Hepatocyte (in vitro differentiated cells): ENCODE data around the gene METTL25. TPM values are rescaled to one million over a fixed set of nuclear protein-coding genes. Genes with fewer than 3 reads are reported as not detected.
A peak's percentile ranks its signal among the peaks of the same experiment; 100 is the strongest.

ENCODE experiments used
- DNase-seq: peaks from one replicate; pipeline ENCODE4 v3.0.0-alpha.2; 2016; ENCODE audit warnings: low spot score
- H2AFZ ChIP-seq: fragments of 200-600 bp; sonication (generic); 2 replicates; pipeline ENCODE4 v1.6.0; 2016; ENCODE audit warnings: antibody characterized with exemption, mild to moderate bottlenecking
- H3K27ac ChIP-seq: fragments of 200-600 bp; sonication (generic); 2 replicates; pipeline ENCODE4 v1.5.1; 2016; ENCODE audit warnings: mild to moderate bottlenecking
- H3K27me3 ChIP-seq: fragments of 200-600 bp; sonication (generic); 2 replicates; pipeline ENCODE4 v1.6.1; 2016
- H3K36me3 ChIP-seq: fragments of 200-600 bp; sonication (generic); replicated peaks from 2 replicates; pipeline ENCODE4 v1.5.1; 2016; ENCODE audit warnings: low read depth; ENCODE audit not compliant: insufficient read depth
- H3K4me1 ChIP-seq: fragments of 200-600 bp; sonication (generic); 2 replicates; pipeline ENCODE4 v1.5.1; 2016; ENCODE audit warnings: mild to moderate bottlenecking, moderate library complexity; ENCODE audit not compliant: insufficient read depth
- H3K4me2 ChIP-seq: fragments of 200-600 bp; sonication (generic); 2 replicates; pipeline ENCODE4 v1.6.0; 2016
- H3K4me3 ChIP-seq: fragments of 200-600 bp; sonication (generic); 2 replicates; pipeline ENCODE4 v1.5.1; 2016; ENCODE audit warnings: mild to moderate bottlenecking
- H3K79me2 ChIP-seq: fragments of 200-600 bp; sonication (generic); 2 replicates; pipeline ENCODE4 v1.6.0; 2017; ENCODE audit warnings: mild to moderate bottlenecking
- H3K9me2 ChIP-seq: fragments of 200-600 bp; sonication (generic); replicated peaks from 2 replicates; pipeline ENCODE4 v1.6.0; 2017; ENCODE audit warnings: mild to moderate bottlenecking; ENCODE audit not compliant: insufficient read depth
- H3K9me3 ChIP-seq: fragments of 200-600 bp; sonication (generic); 2 replicates; pipeline ENCODE4 v1.5.1; 2016; ENCODE audit warnings: low read depth, mild to moderate bottlenecking
- H4K20me1 ChIP-seq: fragments of 200-600 bp; sonication (generic); 2 replicates; pipeline ENCODE4 v1.6.0; 2016; ENCODE audit warnings: mild to moderate bottlenecking; ENCODE audit not compliant: insufficient read depth, poor library complexity, severe bottlenecking
- EZH2 ChIP-seq: fragments of 200-600 bp; sonication (generic); IDR thresholded peaks from 2 replicates; pipeline ENCODE4 v1.6.1; 2016; ENCODE audit warnings: antibody characterized with exemption, mild to moderate bottlenecking, borderline replicate concordance
- EZH2phosphoT487 ChIP-seq: fragments of 200-600 bp; sonication (generic); IDR thresholded peaks from one replicate; pipeline ENCODE4 v1.6.1; 2018; ENCODE audit warnings: antibody characterized with exemption, mild to moderate bottlenecking, low read depth, moderate library complexity; ENCODE audit not compliant: unreplicated experiment, severe bottlenecking
- WGBS: methylation state at CpG from one replicate; pipeline ENCODE4 v1.1.6; 2016; ENCODE audit warnings: low lambda C conversion rate; ENCODE audit errors: missing lambda C conversion rate; 5-methylcytosine and 5-hydroxymethylcytosine counted together
- polyA plus RNA-seq: library from polyadenylated mRNA; unstranded; fragments of >200 nt; fragmentation: Nextera tagmentation; extraction: Ambion mirVana; gene quantifications from 2 replicates; pipeline ENCODE4 v1.2.1, GENCODE V29; 2016
- total RNA-seq: library from RNA; depleted of rRNA; stranded (reverse); fragments of >200 nt; gene quantifications from 2 replicates; pipeline ENCODE4 v1.2.3, GENCODE V29; 2014
- TF ChIP-seq, protein P1 (sequence below): fragments of 200-600 bp; sonication (generic); IDR thresholded peaks from 2 replicates; pipeline ENCODE4 v1.5.1; 2016; ENCODE audit warnings: antibody characterized with exemption, mild to moderate bottlenecking; ENCODE audit not compliant: poor library complexity

METTL25 gene
- total and polyA plus RNA-seq, 2 experiments from 2014 or later = 9.9 to 21.9 TPM

DNA sequence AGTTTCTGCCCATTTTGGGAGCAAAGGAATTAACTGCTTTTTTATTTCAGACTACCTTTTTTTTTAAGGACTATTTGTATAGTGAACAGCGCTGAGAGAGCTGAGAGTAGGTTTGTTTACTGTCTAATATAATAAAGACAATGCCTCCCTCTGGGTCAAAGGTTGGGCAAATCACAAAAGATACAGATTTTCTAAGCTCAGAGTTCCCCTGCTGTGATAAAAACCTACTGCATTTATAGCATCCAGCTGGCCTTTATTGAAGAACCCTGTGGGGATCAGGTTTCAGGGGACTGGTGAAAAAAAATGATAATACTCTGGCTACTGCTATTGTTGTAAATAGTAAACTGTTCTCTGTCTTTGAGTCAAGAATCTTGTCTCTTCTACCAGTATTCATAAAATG is 28.8 kb upstream of the METTL25 start:
- H3K9me3 ChIP-seq = no peaks in the 10 kb centered on the region
- TF ChIP-seq, protein P1, sequence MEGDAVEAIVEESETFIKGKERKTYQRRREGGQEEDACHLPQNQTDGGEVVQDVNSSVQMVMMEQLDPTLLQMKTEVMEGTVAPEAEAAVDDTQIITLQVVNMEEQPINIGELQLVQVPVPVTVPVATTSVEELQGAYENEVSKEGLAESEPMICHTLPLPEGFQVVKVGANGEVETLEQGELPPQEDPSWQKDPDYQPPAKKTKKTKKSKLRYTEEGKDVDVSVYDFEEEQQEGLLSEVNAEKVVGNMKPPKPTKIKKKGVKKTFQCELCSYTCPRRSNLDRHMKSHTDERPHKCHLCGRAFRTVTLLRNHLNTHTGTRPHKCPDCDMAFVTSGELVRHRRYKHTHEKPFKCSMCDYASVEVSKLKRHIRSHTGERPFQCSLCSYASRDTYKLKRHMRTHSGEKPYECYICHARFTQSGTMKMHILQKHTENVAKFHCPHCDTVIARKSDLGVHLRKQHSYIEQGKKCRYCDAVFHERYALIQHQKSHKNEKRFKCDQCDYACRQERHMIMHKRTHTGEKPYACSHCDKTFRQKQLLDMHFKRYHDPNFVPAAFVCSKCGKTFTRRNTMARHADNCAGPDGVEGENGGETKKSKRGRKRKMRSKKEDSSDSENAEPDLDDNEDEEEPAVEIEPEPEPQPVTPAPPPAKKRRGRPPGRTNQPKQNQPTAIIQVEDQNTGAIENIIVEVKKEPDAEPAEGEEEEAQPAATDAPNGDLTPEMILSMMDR = no peak
- TF ChIP-seq EZH2 (no peak), EZH2phosphoT487 (no peak)
- H3K4me1 ChIP-seq = no peaks in the 10 kb centered on the region
- no peaks in the 10 kb centered on the region for H3K9me2 ChIP-seq
- no peak overlapping the region for H3K4me2 ChIP-seq
- 9% methylated on average over 1 of the region's 1 CpG for WGBS
- H2AFZ ChIP-seq = no peak overlapping the region
- no peaks in the 10 kb centered on the region for H3K27me3 ChIP-seq
- H4K20me1 ChIP-seq = no peaks in the 10 kb centered on the region
- DNase-seq = peak; percentile 4
- no peak overlapping the region for H3K27ac ChIP-seq
- no peak overlapping the region for H3K4me3 ChIP-seq
- H3K36me3 ChIP-seq = no peaks in the 10 kb centered on the region
- no peaks in the 10 kb centered on the region for H3K79me2 ChIP-seq

DNA sequence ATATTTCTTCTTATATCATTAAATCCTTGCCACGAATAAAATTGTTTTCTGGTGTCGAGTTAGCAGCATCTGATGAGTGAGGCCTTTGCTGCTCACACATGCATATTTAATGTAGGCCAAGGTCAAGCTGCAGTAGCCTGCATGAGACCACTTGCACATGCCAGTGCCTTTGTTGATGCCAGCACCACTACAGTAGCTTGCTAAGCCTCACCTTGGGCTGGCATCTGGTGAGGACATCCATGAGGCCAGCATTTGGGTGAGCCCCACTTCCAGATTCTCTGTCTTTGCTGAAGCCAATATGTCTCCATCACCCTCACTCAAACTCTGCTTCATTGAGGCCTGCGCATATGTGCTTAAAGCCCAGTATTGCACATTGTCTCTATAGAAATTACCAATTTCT is 8.2 kb upstream of the METTL25 start:
- Histone ChIP-seq H3K9me3 (no peaks in the 10 kb centered on the region), H2AFZ (no peak overlapping the region), H3K4me1 (no peaks in the 10 kb centered on the region), H3K27ac (no peak overlapping the region), H3K27me3 (no peaks in the 10 kb centered on the region), H3K4me3 (no peak overlapping the region), H3K4me2 (no peak overlapping the region), H4K20me1 (no peaks in the 10 kb centered on the region), H3K9me2 (no peaks in the 10 kb centered on the region), H3K79me2 (no peaks in the 10 kb centered on the region), H3K36me3 (no peaks in the 10 kb centered on the region)
- TF ChIP-seq EZH2phosphoT487 = no peak
- TF ChIP-seq, protein P1 = no peak
- no peak for TF ChIP-seq EZH2
- WGBS = 98% methylated on average over 3 of the region's 3 CpGs
- no peak for DNase-seq

DNA sequence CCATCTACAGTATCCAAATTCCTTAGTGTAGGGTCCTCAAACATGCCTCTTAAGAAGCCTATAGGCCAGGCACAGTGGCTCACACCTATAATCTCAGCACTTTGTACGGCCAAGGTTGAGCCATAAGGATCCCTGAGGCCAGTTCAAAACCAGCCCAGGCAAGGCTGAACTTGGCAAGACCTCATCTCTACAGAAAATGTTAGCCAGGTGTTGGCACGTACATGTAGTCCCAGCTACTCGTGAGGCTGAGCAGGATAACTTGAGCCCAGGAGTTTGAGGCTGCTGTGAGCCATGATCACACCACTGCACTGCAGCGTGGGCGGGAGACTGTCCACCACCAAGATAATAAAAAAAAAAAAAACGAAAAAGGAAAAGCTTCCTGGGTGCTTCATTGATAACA is 6.9 kb upstream of the METTL25 start:
- no peak for DNase-seq
- Histone ChIP-seq H3K9me2 (no peaks in the 10 kb centered on the region), H3K79me2 (peaks cover 10% of the 10 kb centered on the region), H2AFZ (no peak overlapping the region), H3K4me2 (no peak overlapping the region), H3K36me3 (no peaks in the 10 kb centered on the region), H3K4me3 (no peak overlapping the region), H3K27me3 (no peaks in the 10 kb centered on the region), H4K20me1 (no peaks in the 10 kb centered on the region), H3K4me1 (no peaks in the 10 kb centered on the region), H3K9me3 (no peaks in the 10 kb centered on the region), H3K27ac (no peak overlapping the region)
- no peak for TF ChIP-seq EZH2phosphoT487
- TF ChIP-seq, protein P1 = no peak
- no peak for TF ChIP-seq EZH2
- 97% methylated on average over 6 of the region's 6 CpGs for WGBS

DNA sequence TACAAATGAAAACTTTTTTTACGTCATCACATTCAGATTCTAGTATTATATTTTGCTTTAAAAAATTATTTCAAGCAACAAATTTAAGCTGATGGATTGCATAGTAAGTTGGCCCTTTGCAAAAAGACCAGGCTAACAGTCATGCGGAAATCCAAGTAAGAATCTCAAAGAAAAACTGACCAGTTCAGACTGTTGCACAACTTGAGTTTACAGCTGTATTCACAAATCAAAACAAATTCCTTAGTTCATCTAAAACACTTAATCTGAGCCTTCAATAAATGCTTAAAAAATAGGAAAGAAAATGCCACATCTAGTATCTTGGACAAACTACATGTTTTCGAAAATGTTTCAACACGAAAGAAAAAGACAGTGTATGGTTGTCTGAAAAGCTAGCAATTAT is 989 bp upstream of the METTL25 start:
- Histone ChIP-seq H3K4me3 (peak overlapping the region; percentile 74), H3K36me3 (no peaks in the 10 kb centered on the region), H3K9me2 (no peaks in the 10 kb centered on the region), H3K79me2 (peaks cover 47% of the 10 kb centered on the region), H3K4me2 (peak overlapping the region; percentile 83), H3K27me3 (no peaks in the 10 kb centered on the region), H2AFZ (peak overlapping the region; percentile 83), H3K4me1 (peaks cover 14% of the 10 kb centered on the region), H3K27ac (peak overlapping the region; percentile 100), H4K20me1 (no peaks in the 10 kb centered on the region), H3K9me3 (no peaks in the 10 kb centered on the region)
- no peak for TF ChIP-seq EZH2phosphoT487
- TF ChIP-seq, protein P1 = no peak
- no peak for TF ChIP-seq EZH2
- WGBS = 66% methylated on average over 4 of the region's 4 CpGs
- DNase-seq = no peak
